SU-DHL-6 (cell line): ENCODE data around the gene CATSPER4.

Source experiments
- H2AFZ ChIP-seq: fragments of 200-600 bp; sonication (generic); 2 replicates; pipeline ENCODE4 v1.6.1; 2014; ENCODE audit warnings: low read depth, mild to moderate bottlenecking, moderate library complexity, mixed read lengths, antibody characterized with exemption, low read length; ENCODE audit not compliant: severe bottlenecking
- H3F3A ChIP-seq: fragments of 200-600 bp; shearing (Covaris generic); 2 replicates; pipeline ENCODE4 v1.6.0; 2016; ENCODE audit warnings: antibody characterized with exemption, mild to moderate bottlenecking; ENCODE audit not compliant: insufficient read depth
- H3K27ac ChIP-seq: fragments of 200-600 bp; sonication (generic); 2 replicates; pipeline ENCODE4 v1.5.1; 2016; ENCODE audit warnings: low read depth, mild to moderate bottlenecking, low read length, moderate library complexity, mixed read lengths
- H3K27me3 ChIP-seq: fragments of 200-600 bp; sonication (generic), shearing (Covaris generic); 2 replicates; pipeline ENCODE4 v1.6.0; 2014; ENCODE audit warnings: mild to moderate bottlenecking, low read length
- H3K36me3 ChIP-seq: fragments of 200-600 bp; sonication (generic); 2 replicates; pipeline ENCODE4 v1.6.1; 2014; ENCODE audit warnings: mild to moderate bottlenecking, low read length, mixed read lengths
- H3K4me2 ChIP-seq: fragments of 300-600, 200-600 bp; shearing (Covaris generic), sonication (generic); 2 replicates; pipeline ENCODE4 v1.6.0; 2014; ENCODE audit warnings: low read length, low read depth, mild to moderate bottlenecking; ENCODE audit not compliant: poor library complexity, severe bottlenecking
- H3K4me3 ChIP-seq: fragments of 200-600 bp; sonication (generic); 2 replicates; pipeline ENCODE4 v1.5.1; 2014; ENCODE audit warnings: antibody characterized with exemption, low read length, mild to moderate bottlenecking, mixed read lengths; ENCODE audit not compliant: insufficient read depth, poor library complexity, severe bottlenecking
- H3K79me2 ChIP-seq: fragments of 200-600 bp; sonication (generic); 2 replicates; pipeline ENCODE4 v1.6.1; 2014; ENCODE audit warnings: mild to moderate bottlenecking, low read length, moderate library complexity; ENCODE audit not compliant: insufficient read depth
- H3K9ac ChIP-seq: fragments of 200-600 bp; sonication (generic); 2 replicates; pipeline ENCODE4 v1.7.0; 2014; ENCODE audit warnings: mild to moderate bottlenecking, low read length
- H3K9me2 ChIP-seq: fragments of 200-600 bp; sonication (generic); replicated peaks from 2 replicates; pipeline ENCODE4 v1.6.1; 2014; ENCODE audit warnings: low read length; ENCODE audit not compliant: insufficient read depth
- H3K9me3 ChIP-seq: fragments of 200-600 bp; sonication (generic); 2 replicates; pipeline ENCODE4 v1.6.1; 2014; ENCODE audit warnings: low read length, mixed read lengths; ENCODE audit not compliant: insufficient read depth
- H4K20me1 ChIP-seq: fragments of 200-600 bp; sonication (generic); 2 replicates; pipeline ENCODE4 v1.6.1; 2014; ENCODE audit warnings: low read depth, mild to moderate bottlenecking, antibody characterized with exemption, low read length, moderate library complexity, mixed read lengths
- EZH2phosphoT487 ChIP-seq: fragments of 200-600 bp; sonication (generic), shearing (Covaris generic); conservative IDR thresholded peaks from 2 replicates; pipeline ENCODE4 v1.6.1; 2018; ENCODE audit warnings: mild to moderate bottlenecking, antibody characterized with exemption, low read length, moderate library complexity, mixed read lengths
- TF ChIP-seq, protein P1 (sequence below): fragments of 200-600 bp; sonication (generic); IDR thresholded peaks from one replicate; pipeline ENCODE4 v1.5.1; 2017; ENCODE audit warnings: antibody characterized with exemption, mild to moderate bottlenecking, low read length, moderate library complexity; ENCODE audit not compliant: insufficient read depth, poor library complexity, severe bottlenecking

CATSPER4 gene

DNA sequence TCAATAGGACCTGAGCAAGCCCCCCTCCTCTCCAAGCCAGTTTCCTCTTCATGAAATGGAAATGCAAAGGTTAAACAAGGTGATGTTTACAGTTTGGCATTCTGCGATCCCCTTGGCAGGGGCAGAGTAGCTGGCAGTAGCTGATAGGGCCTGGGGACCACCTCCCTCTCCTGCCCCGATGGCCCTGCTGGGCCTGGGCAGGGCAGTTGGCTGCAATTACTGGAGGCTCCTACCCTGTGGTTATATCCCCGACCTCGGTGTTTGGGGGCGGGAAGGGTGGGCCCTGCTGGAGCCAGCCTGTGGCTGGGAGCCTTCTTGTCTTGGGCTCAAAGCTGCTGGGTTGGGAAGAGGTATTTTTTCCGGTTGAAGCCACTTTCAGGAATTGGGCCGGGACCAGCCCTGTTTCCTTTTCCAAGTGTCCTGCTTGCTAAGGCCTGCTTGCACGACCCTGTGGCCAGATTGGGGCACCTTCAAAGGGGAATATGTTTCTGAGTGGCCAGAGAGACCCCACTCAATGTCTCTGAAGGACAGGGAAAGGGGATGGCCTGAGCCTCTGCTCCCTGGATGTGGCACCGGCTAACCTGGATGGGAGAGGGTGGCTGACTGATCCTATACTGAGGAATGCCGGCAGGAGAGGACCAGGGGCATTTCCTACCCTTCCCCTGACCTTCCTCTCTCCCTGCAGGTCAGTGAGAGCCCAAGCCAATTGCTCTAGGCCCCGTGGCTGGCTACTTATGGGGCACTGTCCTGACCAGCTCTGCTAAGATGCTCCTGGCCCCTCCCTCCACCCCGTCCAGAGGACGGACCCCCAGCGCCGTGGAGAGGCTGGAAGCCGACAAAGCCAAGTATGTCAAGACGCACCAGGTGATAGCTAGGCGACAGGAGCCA lies 29.6 kb upstream of the CATSPER4 start:
- no peaks in the 10 kb centered on the region for H3K9me2 ChIP-seq
- H3K4me2 ChIP-seq = no peak overlapping the region
- no peaks in the 10 kb centered on the region for H3K79me2 ChIP-seq
- H3K36me3 ChIP-seq = no peaks in the 10 kb centered on the region
- H3F3A ChIP-seq = no peaks in the 10 kb centered on the region
- no peak overlapping the region for H3K4me3 ChIP-seq
- no peak overlapping the region for H3K9ac ChIP-seq
- H3K27me3 ChIP-seq = no peaks in the 10 kb centered on the region
- H2AFZ ChIP-seq = no peak overlapping the region
- no peaks in the 10 kb centered on the region for H3K9me3 ChIP-seq
- H3K27ac ChIP-seq = no peak overlapping the region
- no peaks in the 10 kb centered on the region for H4K20me1 ChIP-seq
- no peak for TF ChIP-seq EZH2phosphoT487
- TF ChIP-seq, protein P1, sequence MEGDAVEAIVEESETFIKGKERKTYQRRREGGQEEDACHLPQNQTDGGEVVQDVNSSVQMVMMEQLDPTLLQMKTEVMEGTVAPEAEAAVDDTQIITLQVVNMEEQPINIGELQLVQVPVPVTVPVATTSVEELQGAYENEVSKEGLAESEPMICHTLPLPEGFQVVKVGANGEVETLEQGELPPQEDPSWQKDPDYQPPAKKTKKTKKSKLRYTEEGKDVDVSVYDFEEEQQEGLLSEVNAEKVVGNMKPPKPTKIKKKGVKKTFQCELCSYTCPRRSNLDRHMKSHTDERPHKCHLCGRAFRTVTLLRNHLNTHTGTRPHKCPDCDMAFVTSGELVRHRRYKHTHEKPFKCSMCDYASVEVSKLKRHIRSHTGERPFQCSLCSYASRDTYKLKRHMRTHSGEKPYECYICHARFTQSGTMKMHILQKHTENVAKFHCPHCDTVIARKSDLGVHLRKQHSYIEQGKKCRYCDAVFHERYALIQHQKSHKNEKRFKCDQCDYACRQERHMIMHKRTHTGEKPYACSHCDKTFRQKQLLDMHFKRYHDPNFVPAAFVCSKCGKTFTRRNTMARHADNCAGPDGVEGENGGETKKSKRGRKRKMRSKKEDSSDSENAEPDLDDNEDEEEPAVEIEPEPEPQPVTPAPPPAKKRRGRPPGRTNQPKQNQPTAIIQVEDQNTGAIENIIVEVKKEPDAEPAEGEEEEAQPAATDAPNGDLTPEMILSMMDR = no peak

DNA sequence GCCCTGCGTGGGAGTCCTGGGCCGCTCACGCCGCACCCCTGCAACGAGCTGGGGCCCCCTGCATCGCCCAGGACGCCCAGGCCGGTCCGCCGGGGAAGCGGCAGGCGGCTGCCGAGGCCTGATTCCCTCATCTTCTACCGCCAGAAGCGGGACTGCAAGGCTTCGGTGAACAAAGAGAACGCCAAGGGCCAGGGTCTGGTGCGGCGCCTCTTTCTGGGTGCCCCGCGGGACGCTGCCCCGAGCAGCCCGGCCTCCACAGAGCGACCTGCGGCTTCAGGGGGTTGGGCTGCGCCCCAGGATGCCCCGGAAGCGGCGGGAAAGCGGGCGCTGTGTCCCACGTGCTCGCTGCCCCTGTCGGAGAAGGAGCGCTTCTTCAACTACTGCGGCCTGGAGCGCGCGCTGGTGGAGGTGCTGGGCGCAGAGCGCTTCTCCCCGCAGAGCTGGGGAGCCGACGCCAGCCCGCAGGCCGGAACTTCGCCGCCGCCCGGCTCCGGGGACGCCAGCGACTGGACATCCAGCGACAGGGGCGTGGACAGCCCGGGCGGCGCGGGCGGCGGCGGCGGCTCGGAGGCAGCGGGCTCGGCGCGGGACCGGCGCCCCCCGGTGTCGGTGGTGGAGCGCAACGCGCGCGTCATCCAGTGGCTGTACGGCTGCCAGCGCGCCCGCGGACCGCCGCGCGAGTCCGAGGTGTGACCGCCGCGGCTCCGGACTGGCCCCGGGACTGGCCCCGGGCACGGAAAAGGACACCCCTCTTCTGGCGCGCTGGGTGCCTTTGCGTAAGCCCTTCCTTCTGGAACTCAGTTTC lies 28.8 kb upstream of the CATSPER4 start:
- no peaks in the 10 kb centered on the region for H3K79me2 ChIP-seq
- no peaks in the 10 kb centered on the region for H3K27me3 ChIP-seq
- H3F3A ChIP-seq = no peaks in the 10 kb centered on the region
- TF ChIP-seq, protein P1 = no peak
- no peak for TF ChIP-seq EZH2phosphoT487
- no peak overlapping the region for H3K4me3 ChIP-seq
- H3K9me2 ChIP-seq = no peaks in the 10 kb centered on the region
- H3K9ac ChIP-seq = no peak overlapping the region
- H4K20me1 ChIP-seq = no peaks in the 10 kb centered on the region
- no peaks in the 10 kb centered on the region for H3K9me3 ChIP-seq
- no peaks in the 10 kb centered on the region for H3K36me3 ChIP-seq
- H3K4me2 ChIP-seq = peak overlapping the region; percentile 31
- no peak overlapping the region for H2AFZ ChIP-seq
- H3K27ac ChIP-seq = no peak overlapping the region

DNA sequence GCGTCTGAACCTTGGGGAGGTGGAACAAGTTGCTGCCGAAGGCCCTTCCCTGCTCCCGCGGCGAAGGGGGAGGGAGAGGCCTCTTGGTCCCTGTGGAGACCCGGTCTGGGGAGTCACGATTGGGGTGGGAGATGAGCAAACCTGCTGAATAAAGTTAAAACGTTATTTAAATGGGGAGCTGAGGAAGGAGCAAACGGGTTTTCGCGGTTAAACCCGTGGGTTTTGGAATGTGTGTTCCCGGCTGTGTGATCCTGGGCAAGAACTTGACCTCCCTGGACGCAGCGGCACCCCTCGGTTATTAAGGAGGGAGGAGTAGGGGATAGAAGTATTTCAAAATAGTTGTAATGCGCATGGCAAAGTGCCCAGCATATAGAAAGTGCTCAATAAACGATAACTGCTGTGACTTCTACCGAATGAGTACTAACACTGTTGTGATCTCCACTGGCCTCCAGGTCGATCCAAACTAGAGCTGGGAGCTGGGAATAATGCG lies 28.1 kb upstream of the CATSPER4 start:
- TF ChIP-seq, protein P1 = no peak
- TF ChIP-seq EZH2phosphoT487 = no peak
- peak overlapping the region; percentile 31 for H3K4me2 ChIP-seq
- H3K27ac ChIP-seq = no peak overlapping the region

More for the DNA sequence above, 28.1 kb upstream of the CATSPER4 start:
- Histone ChIP-seq H3K36me3 (no peaks in the 10 kb centered on the region), H3K4me3 (no peak overlapping the region), H4K20me1 (no peaks in the 10 kb centered on the region), H3K9me2 (no peaks in the 10 kb centered on the region), H3K9ac (no peak overlapping the region), H3K79me2 (no peaks in the 10 kb centered on the region), H3K27me3 (no peaks in the 10 kb centered on the region), H2AFZ (no peak overlapping the region), H3F3A (no peaks in the 10 kb centered on the region), H3K9me3 (no peaks in the 10 kb centered on the region)
